Activated T-helper 2 cell treated with anti-CD3 and anti-CD28 coated beads, Interferon-gamma antibody, Interleukin-2, Interleukin-4, amounts not matched to agents 10 μg/mL and 5 μg/mL and 100 μg/mL, durations not matched to agents 14 hours and 24 hours and 36 hours (primary cell): ENCODE data around the gene IGSF21. TPM values are rescaled to one million over a fixed set of nuclear protein-coding genes. Genes with fewer than 3 reads are reported as not detected.

ENCODE experiments used
- DNase-seq: peaks from one replicate; pipeline ENCODE4 v3.0.0; 2021; ENCODE audit warnings: low spot score
- H3K27ac Mint-ChIP-seq: one replicate; pipeline ENCODE4 v1.8.0; 2021; ENCODE audit warnings: mixed read lengths
- H3K27me3 Mint-ChIP-seq: one replicate; pipeline ENCODE4 v1.8.0; 2021; ENCODE audit warnings: low read depth, mixed read lengths
- H3K36me3 Mint-ChIP-seq: one replicate; pipeline ENCODE4 v1.8.0; 2021; ENCODE audit warnings: low read depth, mixed read lengths
- H3K4me1 Mint-ChIP-seq: one replicate; pipeline ENCODE4 v1.8.0; 2021; ENCODE audit warnings: low read depth, mixed read lengths
- H3K4me3 Mint-ChIP-seq: one replicate; pipeline ENCODE4 v1.8.0; 2021; ENCODE audit warnings: low read depth, mild to moderate bottlenecking, moderate library complexity, mixed read lengths
- H3K9me3 Mint-ChIP-seq: one replicate; pipeline ENCODE4 v1.8.0; 2021; ENCODE audit warnings: mixed read lengths
- intact Hi-C: fragments of 100-400 bp; cut with micrococcal nuclease; formaldehyde crosslinking; loops from one replicate; pipeline ENCODE4 v1.15.1; 2023
- total RNA-seq: library from RNA; stranded (reverse); gene quantifications from 2 replicates; pipeline ENCODE4 v1.2.3, GENCODE V29; 2022

The IGSF21 gene
- total RNA-seq, 1 donor from 2014 or later, result not detected

- no peaks in the 10 kb centered on the region for H3K27me3 Mint-ChIP-seq
- DNase-seq, result no peak
- H3K9me3 Mint-ChIP-seq, result no peaks in the 10 kb centered on the region
- H3K27ac Mint-ChIP-seq, result no peak overlapping the region
- H3K4me1 Mint-ChIP-seq, result no peaks in the 10 kb centered on the region
- no peak overlapping the region for H3K4me3 Mint-ChIP-seq
- H3K36me3 Mint-ChIP-seq, result no peaks in the 10 kb centered on the region
- intact Hi-C loops, result no loop called here
These were observed 25.3 kb downstream of the IGSF21 start for GRCh38 chr1:18132711-18133541.

- H3K27ac Mint-ChIP-seq, result no peak overlapping the region
- DNase-seq, result no peak
- H3K9me3 Mint-ChIP-seq, result no peaks in the 10 kb centered on the region
- no peaks in the 10 kb centered on the region for H3K36me3 Mint-ChIP-seq
- no peaks in the 10 kb centered on the region for H3K27me3 Mint-ChIP-seq
- intact Hi-C loops, result no loop called here
- H3K4me3 Mint-ChIP-seq, result no peak overlapping the region
- no peaks in the 10 kb centered on the region for H3K4me1 Mint-ChIP-seq
These were observed 26.9 kb downstream of the IGSF21 start for GRCh38 chr1:18134324-18135046.

- Mint-ChIP-seq H3K27me3 (no peaks in the 10 kb centered on the region), H3K36me3 (no peaks in the 10 kb centered on the region), H3K27ac (no peak overlapping the region), H3K4me3 (no peak overlapping the region), H3K4me1 (no peaks in the 10 kb centered on the region), H3K9me3 (no peaks in the 10 kb centered on the region)
- no peak for DNase-seq
- intact Hi-C loops, result no loop called here
These were observed 30.3 kb downstream of the IGSF21 start for GRCh38 chr1:18137759-18138345.

DNA sequence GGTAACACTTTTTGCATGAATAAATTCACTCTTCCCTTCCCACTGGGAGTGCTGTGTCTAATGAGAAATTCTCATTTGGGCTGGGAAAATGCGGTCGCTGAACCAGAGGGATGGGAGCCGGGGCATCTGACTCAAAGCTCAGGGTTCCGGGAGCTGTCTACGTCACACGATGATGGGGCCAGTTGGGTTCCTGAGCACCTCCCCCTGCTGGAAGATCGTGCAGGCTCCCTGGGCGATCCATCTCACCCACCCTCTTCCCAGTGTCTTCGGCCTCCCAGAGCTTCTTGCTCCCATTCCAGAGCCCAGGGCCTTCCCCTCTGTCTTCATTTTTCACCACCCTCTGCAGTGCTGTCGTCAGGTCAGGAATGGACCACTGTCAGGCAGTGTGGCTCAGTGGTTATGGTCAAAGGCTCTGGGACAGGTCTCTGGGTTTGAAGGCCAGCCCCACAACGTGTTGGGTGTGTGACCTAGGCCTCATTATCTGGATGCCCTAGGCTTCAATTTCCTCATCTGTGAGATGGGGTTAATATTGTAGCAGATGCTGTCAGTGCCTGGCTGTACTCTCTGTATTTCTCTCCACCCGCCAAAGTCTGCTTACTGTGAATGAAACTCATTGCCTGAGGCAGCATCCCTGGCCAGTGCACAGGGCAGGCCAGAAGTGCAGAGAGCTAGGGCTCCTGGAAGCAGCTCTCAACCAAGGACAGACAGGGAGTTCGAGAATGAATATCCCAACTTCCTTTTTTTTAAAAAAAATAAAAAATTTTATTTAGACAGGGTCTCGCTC lies 31.8 kb downstream of the IGSF21 start:
- no peak overlapping the region for H3K4me3 Mint-ChIP-seq
- no peak overlapping the region for H3K27ac Mint-ChIP-seq
- no peaks in the 10 kb centered on the region for H3K36me3 Mint-ChIP-seq
- intact Hi-C loops, result no loop called here
- no peaks in the 10 kb centered on the region for H3K27me3 Mint-ChIP-seq
- DNase-seq, result no peak
- H3K9me3 Mint-ChIP-seq, result no peaks in the 10 kb centered on the region
- H3K4me1 Mint-ChIP-seq, result no peaks in the 10 kb centered on the region

DNA sequence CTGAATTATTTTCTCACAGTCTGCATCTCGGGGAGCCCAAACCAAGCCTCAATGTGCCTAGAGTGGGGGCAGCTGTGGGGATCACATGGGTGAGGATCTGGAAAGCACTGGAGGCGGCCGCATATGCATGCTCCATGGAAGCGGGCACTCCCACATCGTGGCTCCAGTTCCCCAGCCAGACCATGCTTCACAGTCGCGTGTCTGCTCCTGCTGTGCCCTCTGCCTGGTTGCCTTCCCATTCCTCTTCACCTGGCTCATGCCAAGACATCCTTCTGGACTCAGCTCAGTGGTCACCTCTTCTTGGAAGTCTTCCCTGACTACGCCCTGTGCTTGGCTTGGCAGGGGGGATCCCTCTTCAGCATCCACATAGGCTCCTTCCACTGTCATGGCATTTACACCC lies 32.8 kb downstream of the IGSF21 start:
- DNase-seq, result no peak
- Mint-ChIP-seq H3K27me3 (no peaks in the 10 kb centered on the region), H3K4me1 (no peaks in the 10 kb centered on the region), H3K4me3 (no peak overlapping the region), H3K27ac (no peak overlapping the region), H3K9me3 (no peaks in the 10 kb centered on the region), H3K36me3 (no peaks in the 10 kb centered on the region)
- intact Hi-C loops, result no loop called here

- no peak for DNase-seq
- Mint-ChIP-seq H3K27me3 (no peaks in the 10 kb centered on the region), H3K4me3 (no peak overlapping the region), H3K4me1 (no peaks in the 10 kb centered on the region), H3K36me3 (no peaks in the 10 kb centered on the region), H3K27ac (no peak overlapping the region), H3K9me3 (no peaks in the 10 kb centered on the region)
- intact Hi-C loops, result no loop called here
These were observed 34.1 kb downstream of the IGSF21 start for GRCh38 chr1:18141661-18142060.

DNA sequence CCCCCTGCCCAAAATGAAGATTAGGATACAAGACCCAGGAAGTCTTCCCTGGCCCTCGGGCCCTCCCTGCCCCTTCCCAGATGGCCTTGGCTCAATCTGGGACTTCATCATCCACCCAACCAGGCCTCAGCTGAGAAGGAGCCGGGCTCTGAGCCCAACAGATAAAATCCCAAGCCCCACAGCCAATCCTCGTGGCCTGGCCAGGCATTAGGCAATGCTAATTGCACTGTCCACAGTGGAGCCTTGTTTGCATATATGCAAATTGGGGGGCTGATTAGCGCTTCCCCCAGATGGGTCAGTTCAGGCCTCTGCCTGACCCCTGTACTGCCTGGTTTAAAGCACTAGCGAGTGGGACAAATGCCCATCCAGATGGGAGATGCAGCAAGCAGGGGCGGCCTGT lies 34.9 kb downstream of the IGSF21 start:
- no peaks in the 10 kb centered on the region for H3K4me1 Mint-ChIP-seq
- no peak for DNase-seq
- H3K36me3 Mint-ChIP-seq, result no peaks in the 10 kb centered on the region
- H3K4me3 Mint-ChIP-seq, result no peak overlapping the region
- no peaks in the 10 kb centered on the region for H3K27me3 Mint-ChIP-seq
- intact Hi-C loops, result no loop called here
- no peak overlapping the region for H3K27ac Mint-ChIP-seq
- no peaks in the 10 kb centered on the region for H3K9me3 Mint-ChIP-seq

DNA sequence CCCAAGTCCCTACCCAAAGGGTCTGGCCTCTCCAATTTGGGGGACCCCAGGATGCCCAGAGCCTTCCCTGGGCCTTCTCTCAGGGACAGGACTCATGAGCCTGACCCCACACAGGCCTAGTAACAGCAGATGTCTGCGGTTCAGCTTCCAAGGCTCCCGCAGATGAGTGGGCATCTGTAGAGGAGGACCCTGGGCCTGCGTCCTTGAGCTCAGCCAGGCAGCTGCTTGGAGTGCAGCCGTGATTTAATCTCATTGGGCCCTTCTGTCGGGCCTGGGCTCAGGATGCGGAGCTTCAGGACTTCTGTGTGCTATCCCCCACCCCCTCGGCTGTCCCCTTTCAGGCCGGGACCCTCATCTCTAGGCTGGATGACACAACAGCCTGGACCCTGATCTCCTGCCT lies 35.4 kb downstream of the IGSF21 start:
- DNase-seq, result no peak
- intact Hi-C loops, result no loop called here
- H3K27ac Mint-ChIP-seq, result no peak overlapping the region

GRCh38 chr1:18144062-18144461 lies 36.5 kb downstream of the IGSF21 start:
- no peak overlapping the region for H3K27ac Mint-ChIP-seq
- DNase-seq, result no peak
- H3K27me3 Mint-ChIP-seq, result no peaks in the 10 kb centered on the region
- H3K4me1 Mint-ChIP-seq, result no peaks in the 10 kb centered on the region
- H3K36me3 Mint-ChIP-seq, result no peaks in the 10 kb centered on the region
- no peak overlapping the region for H3K4me3 Mint-ChIP-seq
- H3K9me3 Mint-ChIP-seq, result no peaks in the 10 kb centered on the region
- intact Hi-C loops, result no loop called here

More for the DNA sequence above, 35.4 kb downstream of the IGSF21 start:
- no peaks in the 10 kb centered on the region for H3K36me3 Mint-ChIP-seq
- no peaks in the 10 kb centered on the region for H3K9me3 Mint-ChIP-seq
- H3K4me3 Mint-ChIP-seq, result no peak overlapping the region
- H3K4me1 Mint-ChIP-seq, result no peaks in the 10 kb centered on the region
- no peaks in the 10 kb centered on the region for H3K27me3 Mint-ChIP-seq

DNA sequence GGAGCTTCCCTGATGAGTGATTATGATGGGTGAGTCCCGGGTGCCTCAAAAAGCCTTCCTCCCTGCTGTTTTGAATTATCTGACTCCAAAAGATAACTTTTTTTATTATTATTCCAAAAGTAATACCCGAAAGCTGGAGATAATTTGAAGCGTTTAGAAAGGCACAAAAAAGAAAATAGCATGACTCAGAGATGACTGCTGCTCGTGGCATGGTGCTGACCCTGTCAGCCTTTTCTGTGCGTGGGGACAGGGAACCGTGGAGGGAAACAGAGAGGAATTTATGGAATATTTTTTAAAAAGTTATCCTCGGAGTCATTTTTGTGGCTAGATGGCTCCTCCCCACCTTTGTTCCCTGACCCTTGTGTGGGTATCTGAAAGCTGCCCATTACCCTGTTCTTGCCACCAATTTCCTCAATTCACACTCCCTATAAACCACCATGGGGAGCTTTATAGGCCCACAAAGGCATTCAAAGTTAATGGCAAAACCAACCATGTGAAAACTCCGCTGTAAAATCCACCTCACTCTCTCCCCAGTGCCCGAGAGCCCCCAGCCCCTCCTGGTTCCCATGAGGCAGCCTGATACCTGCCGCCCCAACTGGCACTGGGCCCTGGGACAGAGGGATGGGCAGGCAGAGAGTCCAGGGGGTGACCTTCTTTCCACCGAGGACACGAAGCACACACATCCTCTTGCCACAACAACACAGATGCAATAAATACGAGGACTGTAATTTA lies 37.5 kb downstream of the IGSF21 start:
- no peaks in the 10 kb centered on the region for H3K27me3 Mint-ChIP-seq
- intact Hi-C loops, result no loop called here
- H3K9me3 Mint-ChIP-seq, result no peaks in the 10 kb centered on the region
- DNase-seq, result no peak
- H3K36me3 Mint-ChIP-seq, result no peaks in the 10 kb centered on the region
- H3K27ac Mint-ChIP-seq, result no peak overlapping the region
- H3K4me3 Mint-ChIP-seq, result no peak overlapping the region
- no peaks in the 10 kb centered on the region for H3K4me1 Mint-ChIP-seq

DNA sequence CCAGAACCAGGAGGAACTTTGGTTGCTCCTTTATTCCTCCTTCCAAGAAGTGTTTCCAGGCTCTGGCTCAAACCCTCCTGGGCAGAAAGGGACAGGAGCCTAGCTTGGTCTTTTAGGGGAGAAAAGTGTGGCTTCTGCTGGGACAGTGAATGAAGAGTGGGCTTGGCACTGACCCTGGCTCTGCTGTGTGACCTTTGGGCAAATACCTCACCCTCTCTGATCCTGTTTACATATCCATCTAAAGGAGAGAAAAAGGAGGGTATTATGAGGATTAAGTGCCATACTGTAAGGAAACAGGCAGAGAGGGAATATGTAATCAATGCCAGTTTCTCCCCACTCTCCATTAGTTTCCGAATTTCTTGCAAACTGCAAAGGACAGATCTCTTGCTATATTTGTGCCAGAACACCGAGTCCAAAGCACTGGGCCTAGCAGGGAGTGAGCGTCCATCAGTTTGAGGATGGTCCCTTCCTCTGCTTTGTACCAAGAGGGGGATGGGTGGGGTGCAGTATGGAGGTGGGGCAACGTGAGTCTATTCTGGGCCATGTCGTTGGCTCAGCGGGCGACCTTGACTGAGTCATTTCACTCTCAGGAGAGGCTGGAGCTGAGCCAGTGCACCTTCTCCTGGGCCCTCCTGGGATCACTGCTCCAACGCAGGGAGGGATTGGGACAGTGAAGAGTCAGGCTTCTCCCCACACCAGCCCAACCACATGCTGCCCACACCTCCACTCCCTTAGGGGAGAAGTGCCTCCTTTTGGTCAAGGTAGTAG lies 38.4 kb downstream of the IGSF21 start:
- Mint-ChIP-seq H3K4me1 (no peaks in the 10 kb centered on the region), H3K27ac (no peak overlapping the region), H3K9me3 (no peaks in the 10 kb centered on the region), H3K27me3 (no peaks in the 10 kb centered on the region), H3K36me3 (no peaks in the 10 kb centered on the region), H3K4me3 (no peak overlapping the region)
- no peak for DNase-seq
- intact Hi-C loops, result no loop called here

DNA sequence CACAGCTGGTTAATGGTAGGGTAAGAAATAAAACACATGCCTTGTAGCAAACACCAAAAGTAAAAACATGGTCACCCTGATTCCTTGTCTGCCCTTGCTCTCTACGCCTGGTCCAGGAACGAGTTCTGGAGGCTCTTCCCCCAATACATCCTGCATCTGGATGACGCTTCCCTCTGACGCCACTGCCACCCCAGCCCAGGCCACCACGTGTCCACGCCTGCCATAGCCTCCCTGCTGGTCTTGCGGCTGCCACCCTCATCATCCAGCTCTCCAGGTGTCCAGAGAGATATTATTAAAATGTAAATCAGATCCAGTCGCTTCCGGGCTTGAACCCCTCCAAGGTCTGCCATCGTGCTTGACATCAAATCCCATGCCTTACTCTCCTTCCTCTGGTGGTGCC lies 39.3 kb downstream of the IGSF21 start:
- intact Hi-C loops, result no loop called here
- Mint-ChIP-seq H3K27ac (no peak overlapping the region), H3K27me3 (no peaks in the 10 kb centered on the region), H3K4me1 (no peaks in the 10 kb centered on the region), H3K36me3 (no peaks in the 10 kb centered on the region), H3K4me3 (no peak overlapping the region), H3K9me3 (no peaks in the 10 kb centered on the region)
- DNase-seq, result no peak
